ENCODE results near the gene MCC. TPM values are rescaled to one million over a fixed set of nuclear protein-coding genes. Genes with fewer than 3 reads are reported as not detected.

The MCC gene
- total RNA-seq, 6 donors from 2014 or later, result 12.1 to 67.1 (median 21.3) TPM

- H3K36me3 ChIP-seq, result no peaks in the 10 kb centered on the region
- 4 to 6% methylated on average over 8 of the region's 8 CpGs for WGBS, 2 donors
- H3K4me3 ChIP-seq, result peak overlapping the region; percentile 58 to 80 (median 76)
- H3K27me3 ChIP-seq, result peaks cover 0 to 2% (median 0%) of the 10 kb centered on the region in 4 donors
- no peak for TF ChIP-seq EP300 (IDR thresholded peaks at IDR 0.05)
- no peak for TF ChIP-seq POLR2AphosphoS5 (IDR thresholded peaks at IDR 0.05)
- TF ChIP-seq POLR2A (IDR thresholded peaks at IDR 0.05), result no peak
- TF ChIP-seq CTCF (IDR thresholded peaks at IDR 0.05), result no peak
- no peaks in the 10 kb centered on the region for H3K9me3 ChIP-seq
- DNase-seq, result no peak
- no peak for ATAC-seq (ENCODE audit: low FRiP score in 2 of 2)
- H3K4me1 ChIP-seq, result peaks cover 0 to 23% (median 8%) of the 10 kb centered on the region in 4 donors
- H3K27ac ChIP-seq, result peak overlapping the region in 3 of 4 donors; percentile 78 to 87 (median 82)
Observed at GRCh38 chr5:113295111-113295539, 193.1 kb downstream of the MCC start.

GRCh38 chr5:113294311-113295110, 193.7 kb downstream of the MCC start:
- H3K27me3 ChIP-seq, result peaks cover 0 to 2% (median 0%) of the 10 kb centered on the region in 4 donors
- 0 to 2% methylated on average over 25 to 59 of the region's 60 CpGs for WGBS, 2 donors
- peaks cover 0 to 23% (median 8%) of the 10 kb centered on the region in 4 donors for H3K4me1 ChIP-seq
- peak in 2 of 4 donors; percentile 45 to 65 for TF ChIP-seq POLR2A (IDR thresholded peaks at IDR 0.05)
- TF ChIP-seq CTCF (IDR thresholded peaks at IDR 0.05), result peak in 1 of 6 experiments; percentile 16
- TF ChIP-seq POLR2AphosphoS5 (IDR thresholded peaks at IDR 0.05), result peak; percentile 78 to 82
- no peak for TF ChIP-seq EP300 (IDR thresholded peaks at IDR 0.05)
- H3K9me3 ChIP-seq, result no peaks in the 10 kb centered on the region
- ATAC-seq (ENCODE audit: low FRiP score in 2 of 2) (peak; percentile 89 to 96), DNase-seq (peak; percentile 71 to 91)
- H3K27ac ChIP-seq, result peak overlapping the region; percentile 78 to 87 (median 80)
- no peaks in the 10 kb centered on the region for H3K36me3 ChIP-seq
- H3K4me3 ChIP-seq, result peak overlapping the region; percentile 58 to 80 (median 76)

GRCh38 chr5:113293975-113294310, 194.3 kb downstream of the MCC start:
- no peak for DNase-seq
- Histone ChIP-seq H3K27ac (peak overlapping the region; percentile 78 to 87 (median 80)), H3K36me3 (no peaks in the 10 kb centered on the region), H3K4me3 (peak overlapping the region; percentile 58 to 80 (median 76)), H3K9me3 (no peaks in the 10 kb centered on the region), H3K27me3 (peaks cover 0 to 2% (median 0%) of the 10 kb centered on the region in 4 donors), H3K4me1 (peaks cover 0 to 23% (median 8%) of the 10 kb centered on the region in 4 donors)
- TF ChIP-seq POLR2A (IDR thresholded peaks at IDR 0.05) (no peak), EP300 (IDR thresholded peaks at IDR 0.05) (no peak), POLR2AphosphoS5 (IDR thresholded peaks at IDR 0.05) (no peak), CTCF (IDR thresholded peaks at IDR 0.05) (no peak)
- peak in 1 of 2 donors; percentile 31 for ATAC-seq (ENCODE audit: low FRiP score in 2 of 2)
- 1 to 2% methylated on average over 11 of the region's 11 CpGs for WGBS, 2 donors

- TF ChIP-seq EP300 (IDR thresholded peaks at IDR 0.05), result no peak
- TF ChIP-seq POLR2A (IDR thresholded peaks at IDR 0.05), result no peak
- TF ChIP-seq CTCF (IDR thresholded peaks at IDR 0.05), result no peak
- no peak for TF ChIP-seq POLR2AphosphoS5 (IDR thresholded peaks at IDR 0.05)
- H3K36me3 ChIP-seq, result no peaks in the 10 kb centered on the region
- peaks cover 0 to 2% (median 0%) of the 10 kb centered on the region in 4 donors for H3K27me3 ChIP-seq
- 11 to 12% methylated on average over 18 to 23 of the region's 23 CpGs for WGBS, 2 donors
- DNase-seq (no peak), ATAC-seq (ENCODE audit: low FRiP score in 2 of 2) (no peak)
- peaks cover 0 to 23% (median 8%) of the 10 kb centered on the region in 4 donors for H3K4me1 ChIP-seq
- H3K27ac ChIP-seq, result peak overlapping the region in 3 of 4 donors; percentile 78 to 87 (median 82)
- H3K4me3 ChIP-seq, result peak overlapping the region; percentile 58 to 80 (median 76)
- H3K9me3 ChIP-seq, result no peaks in the 10 kb centered on the region
Observed at GRCh38 chr5:113293068-113293974, 194.9 kb downstream of the MCC start.

All from upper lobe of left lung (tissue), 6 donors.